OCI-LY1 (cell line): ENCODE results near the gene AGAP3.

Experiments used
- EZH2 ChIP-seq: fragments of 200-600 bp; sonication (generic), shearing (Covaris generic); IDR thresholded peaks from 2 replicates; pipeline ENCODE4 v1.8.0; 2017; ENCODE audit warnings: borderline replicate concordance, mixed run types, mild to moderate bottlenecking, antibody characterized with exemption, low read length, moderate library complexity, mixed read lengths
- TF ChIP-seq, protein P1 (sequence below): fragments of 200-600 bp; sonication (generic), shearing (Covaris generic); IDR thresholded peaks from 2 replicates; pipeline ENCODE4 v1.5.1; 2017; ENCODE audit warnings: mild to moderate bottlenecking, antibody characterized with exemption, low read length, moderate library complexity, mixed read lengths

DNA sequence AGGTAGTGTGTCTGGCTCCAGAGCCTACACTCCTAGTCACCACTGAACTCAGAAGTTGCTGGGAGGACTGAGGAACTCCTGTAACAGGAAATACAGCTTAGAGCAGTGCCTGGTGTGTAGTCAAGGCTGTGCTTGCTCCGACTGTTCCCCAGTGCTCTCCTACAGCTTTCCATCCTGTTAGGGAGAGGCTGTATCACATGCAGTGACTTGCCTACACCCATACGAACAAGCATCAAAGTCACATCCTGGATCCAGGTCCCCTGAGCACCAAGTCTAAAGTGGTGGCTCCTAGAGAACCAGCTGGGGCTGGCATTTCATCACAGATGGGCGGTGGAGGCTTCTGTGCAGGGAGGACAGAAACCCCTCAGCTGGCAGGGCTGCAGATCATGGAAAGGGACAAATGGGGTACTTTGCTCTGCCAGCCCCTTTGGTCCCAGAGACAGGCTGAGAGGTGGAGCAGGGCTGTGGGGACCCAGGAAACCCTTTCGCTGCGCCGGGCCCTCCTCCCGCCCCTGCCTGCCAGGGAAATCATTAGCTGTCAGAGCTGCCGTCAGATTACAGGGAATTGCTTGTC, 93.1 kb downstream of the AGAP3 start:
- TF ChIP-seq, protein P1, sequence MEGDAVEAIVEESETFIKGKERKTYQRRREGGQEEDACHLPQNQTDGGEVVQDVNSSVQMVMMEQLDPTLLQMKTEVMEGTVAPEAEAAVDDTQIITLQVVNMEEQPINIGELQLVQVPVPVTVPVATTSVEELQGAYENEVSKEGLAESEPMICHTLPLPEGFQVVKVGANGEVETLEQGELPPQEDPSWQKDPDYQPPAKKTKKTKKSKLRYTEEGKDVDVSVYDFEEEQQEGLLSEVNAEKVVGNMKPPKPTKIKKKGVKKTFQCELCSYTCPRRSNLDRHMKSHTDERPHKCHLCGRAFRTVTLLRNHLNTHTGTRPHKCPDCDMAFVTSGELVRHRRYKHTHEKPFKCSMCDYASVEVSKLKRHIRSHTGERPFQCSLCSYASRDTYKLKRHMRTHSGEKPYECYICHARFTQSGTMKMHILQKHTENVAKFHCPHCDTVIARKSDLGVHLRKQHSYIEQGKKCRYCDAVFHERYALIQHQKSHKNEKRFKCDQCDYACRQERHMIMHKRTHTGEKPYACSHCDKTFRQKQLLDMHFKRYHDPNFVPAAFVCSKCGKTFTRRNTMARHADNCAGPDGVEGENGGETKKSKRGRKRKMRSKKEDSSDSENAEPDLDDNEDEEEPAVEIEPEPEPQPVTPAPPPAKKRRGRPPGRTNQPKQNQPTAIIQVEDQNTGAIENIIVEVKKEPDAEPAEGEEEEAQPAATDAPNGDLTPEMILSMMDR, result no peak
- TF ChIP-seq EZH2, result no peak
